Vagina (tissue), 2 donors: ENCODE measurements around the gene PIGQ. TPM values are rescaled to one million over a fixed set of nuclear protein-coding genes. Genes with fewer than 3 reads are reported as not detected.

Experiments
- DNase-seq, 2 donors: peaks; one replicate each; pipeline ENCODE4 v3.0.0-alpha.2; 2017; ENCODE audit errors: extremely low spot score in 2 of 2
- H3K27ac ChIP-seq: fragments of 200-600 bp; sonication (generic); one replicate; pipeline ENCODE4 v1.5.1; 2019
- H3K27me3 ChIP-seq: fragments of 200-600 bp; sonication (generic); one replicate; pipeline ENCODE4 v1.5.1; 2019
- H3K36me3 ChIP-seq, 2 donors: fragments of 200-600 bp; sonication (generic); one replicate each; pipeline ENCODE4 v1.5.1; 2017 to 2019
- H3K4me1 ChIP-seq: fragments of 200-600 bp; sonication (generic); one replicate; pipeline ENCODE4 v1.5.1; 2019
- H3K4me3 ChIP-seq, 2 donors: fragments of 200-600 bp; sonication (generic); 1 replicate in 1 of 2; 2 replicates in 1 of 2; pipeline ENCODE4 v1.5.1; 2016 to 2019
- H3K9me3 ChIP-seq: fragments of 200-600 bp; sonication (generic); one replicate; pipeline ENCODE4 v1.5.1; 2019
- CTCF ChIP-seq, 3 experiments: fragments of 450-650 bp in 2 of 3; fragments of 200-600 bp in 1 of 3; sonication (generic) in 1 of 3; IDR thresholded peaks; one replicate each; pipeline ENCODE4 v1.5.1; 2017 to 2019; ENCODE audit warnings: antibody characterized with exemption in 3 of 3, mild to moderate bottlenecking in 2 of 3, moderate library complexity in 2 of 3
- POLR2A ChIP-seq, 2 donors: fragments of 450-650 bp; IDR thresholded peaks; one replicate each; pipeline ENCODE4 v1.6.1; 2017; ENCODE audit warnings: antibody characterized with exemption in 2 of 2, mild to moderate bottlenecking in 2 of 2, moderate library complexity in 2 of 2
- POLR2AphosphoS5 ChIP-seq, 2 donors: sonication (generic); formaldehyde crosslinking; IDR thresholded peaks; one replicate each; pipeline ENCODE4 v1.9.0; 2017; ENCODE audit warnings: antibody characterized with exemption in 2 of 2, mild to moderate bottlenecking in 2 of 2, low read depth in 1 of 2; ENCODE audit not compliant: insufficient read depth in 1 of 2
- intact Hi-C: fragments of 100-400 bp; cut with DNase I; formaldehyde crosslinking; loops from one replicate; pipeline ENCODE4 v1.15.1; 2023
- total RNA-seq: library from RNA; depleted of rRNA; stranded (reverse); fragments of >200 nt; gene quantifications from one replicate; pipeline ENCODE4 v1.2.3, GENCODE V29; 2016

Gene PIGQ
- total RNA-seq, 1 donor from 2014 or later = 26.0 TPM

- no peaks in the 10 kb centered on the region for H3K27me3 ChIP-seq
- H3K4me3 ChIP-seq = peak within 1 kb of the TSS; percentile 82 to 96
- intact Hi-C loops = no loop called here
- DNase-seq = peak in 1 of 2 donors; percentile 92
- peak in 1 of 2 donors; percentile 75 for TF ChIP-seq POLR2AphosphoS5 (IDR thresholded peaks at IDR 0.05; ENCODE audit: insufficient read depth in 1 of 2, low read depth in 1 of 2)
- peak in 1 of 2 donors; percentile 84 for TF ChIP-seq POLR2A (IDR thresholded peaks at IDR 0.05)
- peak in 1 of 3 experiments; percentile 35 for TF ChIP-seq CTCF (IDR thresholded peaks at IDR 0.05)
- peak within 1 kb of the TSS; percentile 98 for H3K27ac ChIP-seq
- peaks cover 63% of the 10 kb centered on the region for H3K4me1 ChIP-seq
- no peaks in the 10 kb centered on the region for H3K36me3 ChIP-seq
- H3K9me3 ChIP-seq = no peaks in the 10 kb centered on the region
Observed at GRCh38 chr16:527015-527903, 42.5 kb upstream of the PIGQ start, which contains the start of gene CAPN15. Gene CAPN15, plus strand, starts transcription at chr16:527712. Its CDS starts 19,127 bp downstream, at chr16:546839.

DNA sequence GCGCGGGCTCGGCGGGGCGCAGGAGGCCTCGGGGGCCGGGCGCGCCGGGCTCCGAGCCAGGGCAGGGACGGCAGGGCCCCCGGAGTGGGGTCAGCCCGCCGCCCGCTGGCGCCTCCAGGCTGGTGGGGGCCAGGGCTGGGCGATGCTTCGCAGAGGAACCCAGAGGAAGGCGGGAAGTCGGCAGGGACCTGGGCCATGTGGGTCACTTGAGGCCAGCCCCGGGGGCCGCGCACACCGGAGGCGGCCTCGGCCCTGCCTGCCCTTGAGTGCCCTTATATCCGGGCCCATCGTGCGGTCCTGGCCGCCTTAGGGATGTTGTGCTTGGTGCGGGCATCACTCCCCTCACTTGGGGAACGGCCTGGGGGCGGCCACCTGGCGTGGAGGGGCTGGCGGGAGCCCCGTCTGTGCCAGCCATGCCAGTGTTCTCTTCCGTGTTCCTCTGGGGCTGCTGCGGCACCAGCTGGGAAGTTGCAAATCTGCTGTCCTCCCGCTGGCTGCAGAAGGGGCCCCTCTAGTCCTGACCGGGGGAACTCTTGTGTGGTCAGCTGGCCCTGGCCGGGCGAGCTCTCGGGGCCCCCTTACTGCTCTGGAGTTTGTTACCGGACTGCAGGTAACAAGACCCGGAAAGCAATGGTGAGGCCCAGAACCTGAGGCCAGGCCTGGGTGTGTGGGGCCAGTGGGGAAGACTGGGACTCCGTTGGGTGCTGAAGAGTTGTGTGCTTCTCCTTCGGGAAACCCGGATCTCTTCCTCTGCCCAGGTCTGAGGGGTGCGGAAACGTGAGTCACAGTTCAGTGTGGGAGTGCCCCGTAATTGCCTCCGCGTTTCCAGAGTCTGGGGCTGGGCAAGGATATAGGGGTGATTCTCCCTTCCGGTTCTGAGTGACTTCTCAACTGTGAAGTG lies 41.4 kb upstream of the PIGQ start:
- peaks cover 65% of the 10 kb centered on the region for H3K4me1 ChIP-seq
- TF ChIP-seq POLR2AphosphoS5 (IDR thresholded peaks at IDR 0.05; ENCODE audit: insufficient read depth in 1 of 2, low read depth in 1 of 2) (peak in 1 of 2 donors; percentile 56), CTCF (IDR thresholded peaks at IDR 0.05) (no peak), POLR2A (IDR thresholded peaks at IDR 0.05) (no peak)
- H3K9me3 ChIP-seq = no peaks in the 10 kb centered on the region
- H3K27me3 ChIP-seq = no peaks in the 10 kb centered on the region
- H3K27ac ChIP-seq = peak overlapping the region; percentile 98
- no peaks in the 10 kb centered on the region for H3K36me3 ChIP-seq
- H3K4me3 ChIP-seq = peak overlapping the region; percentile 82 to 96
- intact Hi-C loops = no loop called here
- DNase-seq = no peak

DNA sequence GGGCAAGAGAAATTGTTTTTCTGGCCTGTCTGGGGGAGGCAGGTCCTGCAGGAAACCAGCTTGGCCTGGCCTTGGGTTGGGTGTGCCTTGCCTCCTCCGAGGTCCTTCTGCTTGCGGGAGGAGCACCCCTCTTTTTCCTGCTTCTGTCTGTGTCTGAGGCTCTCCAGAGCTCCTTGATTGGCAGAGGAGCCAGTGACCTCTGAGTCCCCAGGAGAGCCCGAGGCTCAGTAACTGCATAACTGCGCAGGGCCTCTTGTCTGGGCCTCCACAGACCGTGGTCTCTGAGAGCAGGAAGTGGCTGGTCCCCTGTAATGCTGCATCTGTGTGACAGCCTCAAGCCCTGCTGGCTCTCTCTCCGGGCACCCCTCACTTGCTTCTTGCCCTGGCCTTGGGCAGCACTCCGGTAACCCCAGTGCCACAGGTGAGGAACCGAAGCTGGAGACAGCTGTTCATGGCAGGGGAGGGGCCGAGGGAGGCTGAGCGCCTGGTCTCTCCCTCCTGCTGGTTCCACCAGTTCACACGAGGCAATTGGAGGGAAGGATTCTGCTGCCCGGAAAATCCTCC lies 40.7 kb upstream of the PIGQ start:
- DNase-seq = no peak
- H3K9me3 ChIP-seq = no peaks in the 10 kb centered on the region
- peaks cover 70% of the 10 kb centered on the region for H3K4me1 ChIP-seq
- no peaks in the 10 kb centered on the region for H3K36me3 ChIP-seq
- peak overlapping the region; percentile 98 for H3K27ac ChIP-seq
- no peak for TF ChIP-seq POLR2AphosphoS5 (IDR thresholded peaks at IDR 0.05; ENCODE audit: insufficient read depth in 1 of 2, low read depth in 1 of 2)
- no peak for TF ChIP-seq POLR2A (IDR thresholded peaks at IDR 0.05)
- no peak for TF ChIP-seq CTCF (IDR thresholded peaks at IDR 0.05)
- H3K4me3 ChIP-seq = peak overlapping the region; percentile 82 to 96
- no peaks in the 10 kb centered on the region for H3K27me3 ChIP-seq
- intact Hi-C loops = no loop called here

- TF ChIP-seq POLR2A (IDR thresholded peaks at IDR 0.05) (no peak), CTCF (IDR thresholded peaks at IDR 0.05) (no peak), POLR2AphosphoS5 (IDR thresholded peaks at IDR 0.05; ENCODE audit: insufficient read depth in 1 of 2, low read depth in 1 of 2) (no peak)
Observed at GRCh38 chr16:530111-530817, 39.5 kb upstream of the PIGQ start.

More at GRCh38 chr16:530111-530817, 39.5 kb upstream of the PIGQ start:
- H3K27me3 ChIP-seq = no peaks in the 10 kb centered on the region
- no peak overlapping the region for H3K4me3 ChIP-seq
- H3K36me3 ChIP-seq = no peaks in the 10 kb centered on the region
- no peaks in the 10 kb centered on the region for H3K9me3 ChIP-seq
- intact Hi-C loops = no loop called here
- H3K27ac ChIP-seq = no peak overlapping the region
- no peak for DNase-seq
- H3K4me1 ChIP-seq = peaks cover 70% of the 10 kb centered on the region
